Measurements from ENCODE around the gene CLEC2B.

CLEC2B gene

GRCh38 chr12:9805883-9806282 is 63.3 kb downstream of the CLEC2B start:
- no peak for DNase-seq
